ENCODE measurements around the gene E2F3.

E2F3 gene

GRCh38 chr6:20402342-20403069 is 827 bp downstream of the E2F3 start:
- DNase-seq (ENCODE audit: low read depth), result no peak

GRCh38 chr6:20403070-20403765 is 1.5 kb downstream of the E2F3 start:
- DNase-seq (ENCODE audit: low read depth), result peak; percentile 75

GRCh38 chr6:20403766-20404640 is 2.3 kb downstream of the E2F3 start:
- DNase-seq (ENCODE audit: low read depth), result no peak

- DNase-seq (ENCODE audit: low read depth), result no peak
These were observed 3.0 kb downstream of the E2F3 start for GRCh38 chr6:20404641-20405032.

GRCh38 chr6:20408851-20409250 is 7.2 kb downstream of the E2F3 start:
- no peak for DNase-seq (ENCODE audit: low read depth)

- DNase-seq (ENCODE audit: low read depth), result no peak
These were observed 7.8 kb downstream of the E2F3 start for GRCh38 chr6:20409427-20409971.

- no peak for DNase-seq (ENCODE audit: low read depth)
These were observed 9.9 kb downstream of the E2F3 start for GRCh38 chr6:20411544-20411943.

GRCh38 chr6:20411953-20412681 is 10.4 kb downstream of the E2F3 start:
- no peak for DNase-seq (ENCODE audit: low read depth)

GRCh38 chr6:20412682-20413073 is 11.0 kb downstream of the E2F3 start:
- no peak for DNase-seq (ENCODE audit: low read depth)

- no peak for DNase-seq (ENCODE audit: low read depth)
These were observed 12.1 kb downstream of the E2F3 start for GRCh38 chr6:20413826-20414225.

- no peak for DNase-seq (ENCODE audit: low read depth)
These were observed 13.0 kb downstream of the E2F3 start for GRCh38 chr6:20414711-20415110.

GRCh38 chr6:20415304-20415703 is 13.6 kb downstream of the E2F3 start:
- DNase-seq (ENCODE audit: low read depth), result no peak

GRCh38 chr6:20415712-20416454 is 14.2 kb downstream of the E2F3 start:
- DNase-seq (ENCODE audit: low read depth), result no peak

- DNase-seq (ENCODE audit: low read depth), result no peak
These were observed 15.1 kb downstream of the E2F3 start for GRCh38 chr6:20416567-20417345.

- no peak for DNase-seq (ENCODE audit: low read depth)
These were observed 16.1 kb downstream of the E2F3 start for GRCh38 chr6:20417819-20418218.

GRCh38 chr6:20426177-20427082 is 24.8 kb downstream of the E2F3 start:
- no peak for DNase-seq (ENCODE audit: low read depth)

- DNase-seq (ENCODE audit: low read depth), result no peak
These were observed 26.2 kb downstream of the E2F3 start for GRCh38 chr6:20427856-20428255.

GRCh38 chr6:20432692-20433091 is 31.0 kb downstream of the E2F3 start:
- no peak for DNase-seq (ENCODE audit: low read depth)

- DNase-seq (ENCODE audit: low read depth), result no peak
These were observed 31.6 kb downstream of the E2F3 start for GRCh38 chr6:20433321-20433720.
